GM23338 (cell line): ENCODE data around the gene APOB.

Experiments
- CTCF ChIP-seq, 2 experiments: fragments of 200-600 bp in 1 of 2; sonication (generic) in 1 of 2; conservative IDR thresholded peaks; 2 replicates each; pipeline versions ENCODE4 v1.5.1 to v1.6.1; 2016 to 2017; ENCODE audit warnings: antibody characterized with exemption in 2 of 2, low read depth in 2 of 2, mild to moderate bottlenecking in 2 of 2, moderate library complexity in 1 of 2
- EZH2 ChIP-seq: fragments of 200-600 bp; sonication (generic); IDR thresholded peaks from one replicate; pipeline ENCODE4 v1.8.0; 2017; ENCODE audit warnings: antibody characterized with exemption, mild to moderate bottlenecking, low read depth; ENCODE audit not compliant: unreplicated experiment
- POLR2AphosphoS5 ChIP-seq: IDR thresholded peaks from 2 replicates; pipeline ENCODE4 v1.6.1; 2016; ENCODE audit warnings: antibody characterized with exemption, low read depth
- ZNF114 ChIP-seq: fragments of 250-450 bp; sonication (Bioruptor Pico); IDR thresholded peaks from 2 replicates; pipeline ENCODE4 v1.5.0; 2020; ENCODE audit warnings: mild to moderate bottlenecking, moderate library complexity
- TF ChIP-seq, protein P1 (sequence below): IDR thresholded peaks from one replicate; pipeline ENCODE4 v1.6.1; 2018; ENCODE audit warnings: antibody characterized with exemption; ENCODE audit not compliant: unreplicated experiment
- TF ChIP-seq, protein P2 (sequence below): fragments of 250-450 bp; sonication (Bioruptor Pico); IDR thresholded peaks from 2 replicates; pipeline ENCODE4 v1.5.0; 2020; ENCODE audit warnings: mild to moderate bottlenecking, moderate library complexity

GRCh38 chr2:20955277-20956026, 88.4 kb downstream of the APOB start:
- no peak for TF ChIP-seq CTCF (conservative IDR thresholded peaks at IDR 0.05; ENCODE audit: low read depth in 2 of 2)
- no peak for TF ChIP-seq EZH2
- no peak for TF ChIP-seq POLR2AphosphoS5
- TF ChIP-seq ZNF114 (CRISPR knock-in tag), result no peak
- TF ChIP-seq, protein P1, sequence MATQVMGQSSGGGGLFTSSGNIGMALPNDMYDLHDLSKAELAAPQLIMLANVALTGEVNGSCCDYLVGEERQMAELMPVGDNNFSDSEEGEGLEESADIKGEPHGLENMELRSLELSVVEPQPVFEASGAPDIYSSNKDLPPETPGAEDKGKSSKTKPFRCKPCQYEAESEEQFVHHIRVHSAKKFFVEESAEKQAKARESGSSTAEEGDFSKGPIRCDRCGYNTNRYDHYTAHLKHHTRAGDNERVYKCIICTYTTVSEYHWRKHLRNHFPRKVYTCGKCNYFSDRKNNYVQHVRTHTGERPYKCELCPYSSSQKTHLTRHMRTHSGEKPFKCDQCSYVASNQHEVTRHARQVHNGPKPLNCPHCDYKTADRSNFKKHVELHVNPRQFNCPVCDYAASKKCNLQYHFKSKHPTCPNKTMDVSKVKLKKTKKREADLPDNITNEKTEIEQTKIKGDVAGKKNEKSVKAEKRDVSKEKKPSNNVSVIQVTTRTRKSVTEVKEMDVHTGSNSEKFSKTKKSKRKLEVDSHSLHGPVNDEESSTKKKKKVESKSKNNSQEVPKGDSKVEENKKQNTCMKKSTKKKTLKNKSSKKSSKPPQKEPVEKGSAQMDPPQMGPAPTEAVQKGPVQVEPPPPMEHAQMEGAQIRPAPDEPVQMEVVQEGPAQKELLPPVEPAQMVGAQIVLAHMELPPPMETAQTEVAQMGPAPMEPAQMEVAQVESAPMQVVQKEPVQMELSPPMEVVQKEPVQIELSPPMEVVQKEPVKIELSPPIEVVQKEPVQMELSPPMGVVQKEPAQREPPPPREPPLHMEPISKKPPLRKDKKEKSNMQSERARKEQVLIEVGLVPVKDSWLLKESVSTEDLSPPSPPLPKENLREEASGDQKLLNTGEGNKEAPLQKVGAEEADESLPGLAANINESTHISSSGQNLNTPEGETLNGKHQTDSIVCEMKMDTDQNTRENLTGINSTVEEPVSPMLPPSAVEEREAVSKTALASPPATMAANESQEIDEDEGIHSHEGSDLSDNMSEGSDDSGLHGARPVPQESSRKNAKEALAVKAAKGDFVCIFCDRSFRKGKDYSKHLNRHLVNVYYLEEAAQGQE, result no peak
- TF ChIP-seq, protein P2, sequence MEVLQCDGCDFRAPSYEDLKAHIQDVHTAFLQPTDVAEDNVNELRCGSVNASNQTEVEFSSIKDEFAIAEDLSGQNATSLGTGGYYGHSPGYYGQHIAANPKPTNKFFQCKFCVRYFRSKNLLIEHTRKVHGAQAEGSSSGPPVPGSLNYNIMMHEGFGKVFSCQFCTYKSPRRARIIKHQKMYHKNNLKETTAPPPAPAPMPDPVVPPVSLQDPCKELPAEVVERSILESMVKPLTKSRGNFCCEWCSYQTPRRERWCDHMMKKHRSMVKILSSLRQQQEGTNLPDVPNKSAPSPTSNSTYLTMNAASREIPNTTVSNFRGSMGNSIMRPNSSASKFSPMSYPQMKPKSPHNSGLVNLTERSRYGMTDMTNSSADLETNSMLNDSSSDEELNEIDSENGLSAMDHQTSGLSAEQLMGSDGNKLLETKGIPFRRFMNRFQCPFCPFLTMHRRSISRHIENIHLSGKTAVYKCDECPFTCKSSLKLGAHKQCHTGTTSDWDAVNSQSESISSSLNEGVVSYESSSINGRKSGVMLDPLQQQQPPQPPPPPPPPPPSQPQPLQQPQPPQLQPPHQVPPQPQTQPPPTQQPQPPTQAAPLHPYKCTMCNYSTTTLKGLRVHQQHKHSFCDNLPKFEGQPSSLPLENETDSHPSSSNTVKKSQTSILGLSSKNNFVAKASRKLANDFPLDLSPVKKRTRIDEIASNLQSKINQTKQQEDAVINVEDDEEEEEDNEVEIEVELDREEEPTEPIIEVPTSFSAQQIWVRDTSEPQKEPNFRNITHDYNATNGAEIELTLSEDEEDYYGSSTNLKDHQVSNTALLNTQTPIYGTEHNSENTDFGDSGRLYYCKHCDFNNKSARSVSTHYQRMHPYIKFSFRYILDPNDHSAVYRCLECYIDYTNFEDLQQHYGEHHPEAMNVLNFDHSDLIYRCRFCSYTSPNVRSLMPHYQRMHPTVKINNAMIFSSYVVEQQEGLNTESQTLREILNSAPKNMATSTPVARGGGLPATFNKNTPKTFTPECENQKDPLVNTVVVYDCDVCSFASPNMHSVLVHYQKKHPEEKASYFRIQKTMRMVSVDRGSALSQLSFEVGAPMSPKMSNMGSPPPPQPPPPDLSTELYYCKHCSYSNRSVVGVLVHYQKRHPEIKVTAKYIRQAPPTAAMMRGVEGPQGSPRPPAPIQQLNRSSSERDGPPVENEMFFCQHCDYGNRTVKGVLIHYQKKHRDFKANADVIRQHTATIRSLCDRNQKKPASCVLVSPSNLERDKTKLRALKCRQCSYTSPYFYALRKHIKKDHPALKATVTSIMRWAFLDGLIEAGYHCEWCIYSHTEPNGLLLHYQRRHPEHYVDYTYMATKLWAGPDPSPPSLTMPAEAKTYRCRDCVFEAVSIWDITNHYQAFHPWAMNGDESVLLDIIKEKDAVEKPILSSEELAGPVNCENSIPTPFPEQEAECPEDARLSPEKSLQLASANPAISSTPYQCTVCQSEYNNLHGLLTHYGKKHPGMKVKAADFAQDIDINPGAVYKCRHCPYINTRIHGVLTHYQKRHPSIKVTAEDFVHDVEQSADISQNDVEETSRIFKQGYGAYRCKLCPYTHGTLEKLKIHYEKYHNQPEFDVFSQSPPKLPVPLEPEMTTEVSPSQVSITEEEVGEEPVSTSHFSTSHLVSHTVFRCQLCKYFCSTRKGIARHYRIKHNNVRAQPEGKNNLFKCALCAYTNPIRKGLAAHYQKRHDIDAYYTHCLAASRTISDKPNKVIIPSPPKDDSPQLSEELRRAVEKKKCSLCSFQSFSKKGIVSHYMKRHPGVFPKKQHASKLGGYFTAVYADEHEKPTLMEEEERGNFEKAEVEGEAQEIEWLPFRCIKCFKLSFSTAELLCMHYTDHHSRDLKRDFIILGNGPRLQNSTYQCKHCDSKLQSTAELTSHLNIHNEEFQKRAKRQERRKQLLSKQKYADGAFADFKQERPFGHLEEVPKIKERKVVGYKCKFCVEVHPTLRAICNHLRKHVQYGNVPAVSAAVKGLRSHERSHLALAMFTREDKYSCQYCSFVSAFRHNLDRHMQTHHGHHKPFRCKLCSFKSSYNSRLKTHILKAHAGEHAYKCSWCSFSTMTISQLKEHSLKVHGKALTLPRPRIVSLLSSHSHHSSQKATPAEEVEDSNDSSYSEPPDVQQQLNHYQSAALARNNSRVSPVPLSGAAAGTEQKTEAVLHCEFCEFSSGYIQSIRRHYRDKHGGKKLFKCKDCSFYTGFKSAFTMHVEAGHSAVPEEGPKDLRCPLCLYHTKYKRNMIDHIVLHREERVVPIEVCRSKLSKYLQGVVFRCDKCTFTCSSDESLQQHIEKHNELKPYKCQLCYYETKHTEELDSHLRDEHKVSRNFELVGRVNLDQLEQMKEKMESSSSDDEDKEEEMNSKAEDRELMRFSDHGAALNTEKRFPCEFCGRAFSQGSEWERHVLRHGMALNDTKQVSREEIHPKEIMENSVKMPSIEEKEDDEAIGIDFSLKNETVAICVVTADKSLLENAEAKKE (CRISPR knock-in tag), result no peak
